Activated naive CD4-positive, alpha-beta T cell treated with Interleukin-2 at 50 U/mL for 16 hours (primary cell): ENCODE measurements around the gene CTBP1.

Experiments used
- DNase-seq: peaks from one replicate; pipeline ENCODE4 v3.0.0-alpha.2; 2020

The CTBP1 gene

GRCh38 chr4:1207603-1208265 lies 41.2 kb downstream of the CTBP1 start:
- DNase-seq: no peak

GRCh38 chr4:1207157-1207470 lies 41.8 kb downstream of the CTBP1 start:
- DNase-seq: no peak

- DNase-seq: no peak
Measured at GRCh38 chr4:1206299-1207156, 42.4 kb downstream of the CTBP1 start.

GRCh38 chr4:1205586-1206298 lies 43.2 kb downstream of the CTBP1 start:
- no peak for DNase-seq

GRCh38 chr4:1204828-1205585 lies 43.9 kb downstream of the CTBP1 start:
- DNase-seq: no peak

GRCh38 chr4:1204286-1204827 lies 44.6 kb downstream of the CTBP1 start:
- no peak for DNase-seq

- DNase-seq: no peak
Measured at GRCh38 chr4:1203026-1203616, 45.8 kb downstream of the CTBP1 start.

- no peak for DNase-seq
Measured at GRCh38 chr4:1202526-1203011, 46.4 kb downstream of the CTBP1 start.

- DNase-seq: peak; percentile 82
Measured at GRCh38 chr4:1201851-1202525, 46.9 kb downstream of the CTBP1 start.

GRCh38 chr4:1200425-1201035 lies 48.4 kb downstream of the CTBP1 start:
- DNase-seq: no peak

GRCh38 chr4:1199556-1200331 lies 49.2 kb downstream of the CTBP1 start:
- DNase-seq: no peak

GRCh38 chr4:1198098-1198844 lies 50.7 kb downstream of the CTBP1 start:
- no peak for DNase-seq

- DNase-seq: no peak
Measured at GRCh38 chr4:1196421-1197183, 52.3 kb downstream of the CTBP1 start.

- DNase-seq: no peak
Measured at GRCh38 chr4:1195891-1196401, 53.0 kb downstream of the CTBP1 start.

GRCh38 chr4:1195109-1195671 lies 53.7 kb downstream of the CTBP1 start:
- DNase-seq: no peak

- no peak for DNase-seq
Measured at GRCh38 chr4:1194010-1194900, 54.7 kb downstream of the CTBP1 start.
